ENCODE results near the gene GATAD2A. TPM values are rescaled to one million over a fixed set of nuclear protein-coding genes. Genes with fewer than 3 reads are reported as not detected.
A peak's percentile ranks its signal among the peaks of the same experiment; 100 is the strongest.

The GATAD2A gene
- total RNA-seq, 2 experiments from 2014 or later: 152 to 153 TPM

DNA sequence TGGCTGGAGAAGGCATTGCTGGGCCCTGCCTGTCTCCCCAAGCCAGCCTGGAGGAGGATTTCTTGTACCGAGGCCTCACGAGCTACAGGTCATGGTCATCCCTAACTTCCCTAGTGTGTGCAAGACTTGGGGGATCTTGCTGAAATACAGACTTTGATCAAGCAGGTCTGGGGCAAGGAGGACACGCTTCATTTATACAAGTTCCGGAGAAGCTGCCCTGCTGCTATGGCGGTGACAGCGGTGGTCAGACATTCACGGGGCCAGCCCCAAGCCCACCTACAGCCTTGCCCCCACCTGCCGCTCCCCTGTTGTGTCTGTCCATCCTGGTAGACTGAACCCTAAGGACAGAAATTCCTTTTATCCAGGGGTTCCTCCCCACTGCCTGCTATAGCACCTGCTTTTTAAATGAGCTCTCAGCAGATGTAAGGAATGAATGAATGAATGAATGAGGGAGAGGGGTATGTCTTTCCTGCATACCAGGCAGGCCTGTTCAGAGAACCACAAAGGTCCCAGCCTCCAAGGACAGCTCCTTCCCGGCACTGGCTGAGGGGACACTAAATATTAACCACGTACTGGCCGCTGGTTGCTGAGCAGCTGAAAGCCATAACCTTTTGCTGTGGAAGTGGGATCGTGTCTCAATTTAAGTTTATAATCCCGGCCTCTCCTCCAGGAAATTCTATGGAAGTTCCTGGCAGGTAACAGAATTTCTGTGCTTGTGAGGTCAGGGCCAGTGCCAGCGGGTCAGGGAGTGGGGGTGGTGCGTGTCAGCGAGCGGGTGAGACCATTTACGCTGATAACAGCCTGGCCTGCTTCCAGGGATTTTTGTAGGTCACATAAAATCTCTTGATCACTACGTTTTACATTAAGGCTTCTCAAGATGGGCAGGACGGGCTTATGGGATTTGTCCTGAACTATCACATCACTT lies 82.7 kb downstream of the GATAD2A start:
- H3K27me3 Mint-ChIP-seq: no peaks in the 10 kb centered on the region

GRCh38 chr19:19488875-19489690 lies 83.6 kb downstream of the GATAD2A start:
- Mint-ChIP-seq H3K36me3 (no peaks in the 10 kb centered on the region), H3K27me3 (no peaks in the 10 kb centered on the region), H3K4me3 (peak overlapping the region; percentile 73), H3K4me1 (peaks cover 36% of the 10 kb centered on the region), H3K27ac (peak overlapping the region; percentile 99), H3K9me3 (no peaks in the 10 kb centered on the region)
- POLR2A ChIA-PET: interaction anchor here (0.5 to 4.1 kb wide), 14 partner anchors 27 to 163 kb away, joined by 3 to 50 read pairs (median 4); partner anchors contain the start of genes GATAD2A, NDUFA13 and TSSK6
- DNase-seq: peak; percentile 87
- ATAC-seq (ENCODE audit: low read depth): peak; percentile 93

More for the DNA sequence above, 82.7 kb downstream of the GATAD2A start:
- Mint-ChIP-seq H3K36me3 (peaks cover 2% of the 10 kb centered on the region), H3K27ac (peak overlapping the region; percentile 99), H3K9me3 (no peaks in the 10 kb centered on the region), H3K4me3 (peak overlapping the region; percentile 73), H3K4me1 (peaks cover 37% of the 10 kb centered on the region)
- ATAC-seq (ENCODE audit: low read depth) (no peak), DNase-seq (no peak)
- POLR2A ChIA-PET: interaction anchor here (0.5 to 4.1 kb wide), 14 partner anchors 28 to 235 kb away, joined by 3 to 50 read pairs (median 4); partner anchors contain the start of genes GATAD2A, NDUFA13 and TSSK6

GRCh38 chr19:19489804-19490204 lies 84.3 kb downstream of the GATAD2A start:
- Mint-ChIP-seq H3K27ac (peak overlapping the region; percentile 99), H3K27me3 (no peaks in the 10 kb centered on the region), H3K4me3 (peak overlapping the region; percentile 73), H3K9me3 (no peaks in the 10 kb centered on the region), H3K4me1 (peaks cover 36% of the 10 kb centered on the region), H3K36me3 (peaks cover 4% of the 10 kb centered on the region)
- POLR2A ChIA-PET: interaction anchor here (0.6 to 4.1 kb wide), 13 partner anchors 26 to 171 kb away, joined by 3 to 50 read pairs (median 5); partner anchors contain the start of genes GATAD2A, MAU2, NDUFA13 and TSSK6
- peak; percentile 0 for ATAC-seq (ENCODE audit: low read depth)
- DNase-seq: no peak

DNA sequence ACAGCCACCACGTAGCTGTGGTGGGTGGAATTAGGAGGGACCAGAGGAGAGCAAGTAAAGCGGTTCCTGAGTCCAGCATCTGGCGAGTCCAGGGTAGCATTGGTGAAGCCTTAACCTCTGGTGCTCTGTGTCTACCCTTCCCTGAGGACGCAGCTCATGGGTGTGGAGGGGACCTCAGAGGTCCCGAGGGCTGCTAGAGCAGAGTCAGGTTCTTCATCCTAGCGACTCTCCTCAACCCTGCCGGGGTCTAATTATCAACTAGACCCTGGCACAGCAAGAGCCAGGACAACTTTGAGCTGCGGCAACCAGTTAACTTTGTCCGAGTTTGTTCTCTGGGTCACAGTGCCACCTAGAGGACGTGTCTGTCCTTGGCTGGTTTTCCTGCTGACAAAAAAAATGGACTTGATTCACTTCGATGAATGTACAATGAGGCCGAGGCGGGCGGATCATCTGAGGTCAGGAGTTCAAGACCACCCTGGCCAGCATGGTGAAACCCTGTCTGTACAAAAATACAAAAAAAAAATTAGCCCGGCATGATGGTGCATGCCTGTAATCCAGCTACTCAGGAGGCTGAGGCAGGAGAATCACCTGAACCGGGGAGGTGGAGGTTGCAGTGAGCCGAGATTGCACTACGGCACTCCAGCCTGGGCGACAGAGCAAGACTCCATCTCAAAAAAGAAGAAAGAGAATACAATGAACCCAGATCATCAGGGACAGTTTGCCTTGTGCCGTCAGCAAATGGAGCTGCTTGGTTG lies 84.9 kb downstream of the GATAD2A start:
- peaks cover 35% of the 10 kb centered on the region for H3K4me1 Mint-ChIP-seq
- POLR2A ChIA-PET: interaction anchor here (0.6 to 4.1 kb wide), 13 partner anchors 26 to 171 kb away, joined by 3 to 50 read pairs (median 5); partner anchors contain the start of genes GATAD2A, MAU2, NDUFA13 and TSSK6
- ATAC-seq (ENCODE audit: low read depth) (peak; percentile 11), DNase-seq (peak; percentile 75)
- H3K9me3 Mint-ChIP-seq: no peaks in the 10 kb centered on the region
- H3K27me3 Mint-ChIP-seq: no peaks in the 10 kb centered on the region
- peaks cover 7% of the 10 kb centered on the region for H3K36me3 Mint-ChIP-seq
- peak overlapping the region; percentile 73 for H3K4me3 Mint-ChIP-seq
- peak overlapping the region; percentile 99 for H3K27ac Mint-ChIP-seq

DNA sequence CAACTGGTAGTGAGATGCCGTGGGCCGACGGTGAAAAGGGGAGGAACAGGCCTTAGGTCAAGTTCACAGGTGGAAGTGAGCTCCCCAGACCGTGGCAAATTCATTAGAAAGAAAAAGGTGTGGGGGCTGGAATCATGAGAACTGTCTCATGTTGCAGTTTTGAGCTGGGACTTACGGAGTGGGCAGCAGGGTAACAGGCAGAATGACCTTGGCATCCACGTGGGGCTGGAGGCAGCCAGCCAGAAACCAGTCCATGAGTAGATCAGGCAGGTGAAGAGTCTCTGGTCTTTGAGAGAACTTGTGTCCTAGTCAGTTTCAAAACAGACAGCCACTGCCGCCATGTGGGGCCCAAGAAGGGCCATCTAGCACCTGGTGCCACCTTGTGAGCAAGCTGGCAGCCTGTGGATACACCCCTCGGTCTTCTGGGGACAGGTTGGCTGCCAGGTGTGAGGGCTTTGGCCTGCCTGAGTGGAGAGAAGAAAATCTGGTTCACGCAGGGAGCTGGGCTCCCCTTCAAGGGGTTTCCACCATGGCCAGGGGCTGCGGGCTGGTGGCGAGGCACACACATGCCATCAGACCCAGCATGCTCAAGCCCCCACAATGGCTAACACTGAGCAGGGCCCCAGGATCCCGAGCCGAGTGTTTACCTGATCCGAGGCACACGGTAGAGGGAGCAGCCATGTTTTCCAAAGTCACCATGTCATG lies 86.0 kb downstream of the GATAD2A start:
- H3K4me3 Mint-ChIP-seq: no peak overlapping the region
- ATAC-seq (ENCODE audit: low read depth) (no peak), DNase-seq (no peak)
- no peak overlapping the region for H3K27ac Mint-ChIP-seq
- H3K4me1 Mint-ChIP-seq: peaks cover 34% of the 10 kb centered on the region
- POLR2A ChIA-PET: interaction anchor here (0.9 to 4.1 kb wide), 5 partner anchors 14 to 126 kb away, joined by 3 to 50 read pairs (median 11); partner anchors contain the start of genes NDUFA13 and TSSK6
- H3K36me3 Mint-ChIP-seq: peaks cover 10% of the 10 kb centered on the region
- H3K9me3 Mint-ChIP-seq: no peaks in the 10 kb centered on the region
- H3K27me3 Mint-ChIP-seq: no peaks in the 10 kb centered on the region

DNA sequence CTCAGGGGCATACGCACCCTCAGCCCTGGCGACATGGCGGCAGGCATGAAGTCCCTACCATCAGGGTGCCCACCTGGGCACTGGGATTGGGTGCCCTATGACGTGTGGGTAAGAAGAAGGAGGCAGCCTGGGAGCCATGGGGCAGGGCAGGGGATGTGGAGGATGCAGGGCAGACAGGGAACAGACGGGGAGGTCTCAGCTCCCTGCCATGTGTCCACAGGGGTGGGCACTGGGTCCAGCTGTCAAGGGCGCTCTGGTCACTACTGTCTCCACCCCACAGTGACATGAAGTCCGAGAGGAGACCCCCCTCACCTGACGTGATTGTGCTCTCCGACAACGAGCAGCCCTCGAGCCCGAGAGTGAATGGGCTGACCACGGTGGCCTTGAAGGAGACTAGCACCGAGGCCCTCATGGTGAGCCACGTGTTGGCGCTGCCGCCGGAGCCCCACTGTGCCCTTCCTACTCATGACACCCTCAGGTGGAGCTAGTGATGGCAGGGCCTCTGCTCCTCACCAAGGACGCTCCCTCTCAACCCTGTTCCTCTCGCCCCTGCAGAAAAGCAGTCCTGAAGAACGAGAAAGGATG lies 86.6 kb downstream of the GATAD2A start:
- peaks cover 10% of the 10 kb centered on the region for H3K36me3 Mint-ChIP-seq
- POLR2A ChIA-PET: interaction anchor here (0.6 to 0.9 kb wide), 2 partner anchors 15 to 109 kb away, joined by 3 read pairs; no protein-coding TSS in a partner anchor
- peaks cover 32% of the 10 kb centered on the region for H3K4me1 Mint-ChIP-seq
- H3K9me3 Mint-ChIP-seq: no peaks in the 10 kb centered on the region
- DNase-seq (no peak), ATAC-seq (ENCODE audit: low read depth) (no peak)
- H3K27me3 Mint-ChIP-seq: no peaks in the 10 kb centered on the region
- H3K27ac Mint-ChIP-seq: no peak overlapping the region
- H3K4me3 Mint-ChIP-seq: no peak overlapping the region

GRCh38 chr19:19493841-19494546 lies 88.5 kb downstream of the GATAD2A start:
- H3K27ac Mint-ChIP-seq: peak overlapping the region; percentile 45
- H3K4me3 Mint-ChIP-seq: no peak overlapping the region
- peaks cover 10% of the 10 kb centered on the region for H3K36me3 Mint-ChIP-seq
- POLR2A ChIA-PET: no interaction called here
- no peak for DNase-seq
- no peaks in the 10 kb centered on the region for H3K9me3 Mint-ChIP-seq
- no peaks in the 10 kb centered on the region for H3K27me3 Mint-ChIP-seq
- ATAC-seq (ENCODE audit: low read depth): no peak
- H3K4me1 Mint-ChIP-seq: peaks cover 20% of the 10 kb centered on the region

DNA sequence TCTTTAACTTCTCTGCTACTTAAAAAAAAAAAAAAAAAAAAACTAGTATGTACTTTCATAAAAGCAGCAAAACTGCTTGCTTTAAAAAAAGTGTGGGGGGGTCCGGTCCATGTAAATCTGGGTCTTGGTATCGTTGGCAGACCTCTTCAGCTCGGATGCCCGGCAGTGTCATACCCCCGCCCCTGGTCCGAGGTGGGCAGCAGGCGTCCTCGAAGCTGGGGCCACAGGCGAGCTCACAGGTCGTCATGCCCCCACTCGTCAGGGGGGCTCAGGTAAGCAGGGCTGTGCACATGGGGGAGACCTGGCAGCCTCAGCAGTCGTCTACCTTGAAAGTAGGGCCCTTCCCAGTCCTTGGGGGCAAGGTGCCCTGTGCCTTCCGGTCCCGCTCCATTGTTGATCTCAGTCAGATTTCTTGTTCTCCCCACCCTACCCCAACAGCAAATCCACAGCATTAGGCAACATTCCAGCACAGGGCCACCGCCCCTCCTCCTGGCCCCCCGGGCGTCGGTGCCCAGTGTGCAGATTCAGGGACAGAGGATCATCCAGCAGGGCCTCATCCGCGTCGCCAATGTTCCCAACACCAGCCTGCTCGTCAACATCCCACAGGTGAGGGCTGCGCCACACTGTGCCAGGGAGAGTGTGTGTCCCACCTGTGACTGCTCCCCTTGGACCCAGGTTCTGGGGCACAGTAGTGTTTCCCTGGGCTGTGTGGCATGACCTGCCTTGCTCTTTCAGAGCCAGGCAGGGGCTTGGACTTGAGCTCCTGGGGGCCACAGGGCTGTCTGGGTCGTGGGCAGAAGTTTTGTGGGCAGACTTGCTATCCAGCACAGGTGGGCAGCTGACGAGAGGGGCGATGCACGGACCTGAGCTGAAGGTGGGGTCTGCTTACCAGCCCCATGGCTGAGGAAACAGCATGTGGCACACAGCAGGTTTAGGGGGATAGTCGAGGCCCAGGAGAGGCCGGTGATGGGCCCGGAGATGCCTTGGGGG lies 90.4 kb downstream of the GATAD2A start:
- Mint-ChIP-seq H3K4me3 (no peak overlapping the region), H3K4me1 (peaks cover 2% of the 10 kb centered on the region), H3K9me3 (no peaks in the 10 kb centered on the region), H3K36me3 (peaks cover 11% of the 10 kb centered on the region), H3K27me3 (no peaks in the 10 kb centered on the region), H3K27ac (no peak overlapping the region)
- ATAC-seq (ENCODE audit: low read depth) (no peak), DNase-seq (no peak)
- POLR2A ChIA-PET: interaction anchor here (0.5 to 0.6 kb wide), 2 partner anchors 13 to 157 kb away, joined by 3 to 5 read pairs; no protein-coding TSS in a partner anchor

DNA sequence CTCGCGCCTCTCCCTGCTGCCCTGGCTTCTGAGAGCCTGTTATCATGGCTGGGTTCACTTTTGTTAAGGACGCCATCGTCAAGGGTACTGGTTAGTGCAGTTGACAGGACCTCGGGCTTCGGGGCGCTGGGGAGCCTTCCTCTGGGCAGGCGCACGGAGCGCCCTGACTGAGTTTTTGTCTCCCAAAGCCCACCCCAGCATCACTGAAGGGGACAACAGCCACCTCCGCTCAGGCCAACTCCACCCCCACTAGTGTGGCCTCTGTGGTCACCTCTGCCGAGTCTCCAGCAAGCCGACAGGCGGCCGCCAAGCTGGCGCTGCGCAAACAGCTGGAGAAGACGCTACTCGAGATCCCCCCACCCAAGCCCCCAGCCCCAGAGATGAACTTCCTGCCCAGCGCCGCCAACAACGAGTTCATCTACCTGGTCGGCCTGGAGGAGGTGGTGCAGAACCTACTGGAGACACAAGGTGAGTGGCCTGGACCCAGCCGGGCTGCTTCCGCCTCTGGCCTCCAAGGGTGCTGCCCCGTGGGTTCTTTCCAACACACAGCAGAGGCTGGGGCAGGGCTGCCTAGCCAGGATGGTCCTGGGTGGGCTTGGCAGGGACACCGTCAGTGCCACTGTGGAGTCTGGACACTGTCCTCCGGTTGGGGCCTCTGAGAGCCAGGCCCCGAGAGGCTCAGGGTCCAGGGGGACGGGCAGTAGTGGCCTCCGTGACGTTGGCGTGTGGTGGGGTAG lies 92.9 kb downstream of the GATAD2A start:
- H3K9me3 Mint-ChIP-seq: no peaks in the 10 kb centered on the region
- no peak for DNase-seq
- H3K27ac Mint-ChIP-seq: no peak overlapping the region
- peaks cover 24% of the 10 kb centered on the region for H3K36me3 Mint-ChIP-seq
- H3K27me3 Mint-ChIP-seq: no peaks in the 10 kb centered on the region
- no peak for ATAC-seq (ENCODE audit: low read depth)
- H3K4me3 Mint-ChIP-seq: no peak overlapping the region
- POLR2A ChIA-PET: no interaction called here
- peaks cover 2% of the 10 kb centered on the region for H3K4me1 Mint-ChIP-seq

Measured in activated naive CD8-positive, alpha-beta T cell treated with anti-CD3 and anti-CD28 coated beads, Interleukin-2, amount 10 ng/mL, durations not matched to agents 7 days and 5 days (primary cell).